OCI-LY1 (cell line): ENCODE data around the gene PTPN14.

Experiments
- CTCF ChIP-seq: fragments of 200-600 bp; sonication (generic), shearing (Covaris generic); IDR thresholded peaks from 2 replicates; pipeline ENCODE4 v1.5.1; 2017; ENCODE audit warnings: mild to moderate bottlenecking, antibody characterized with exemption, low read length, moderate library complexity, mixed read lengths
- EZH2 ChIP-seq: fragments of 200-600 bp; sonication (generic), shearing (Covaris generic); IDR thresholded peaks from 2 replicates; pipeline ENCODE4 v1.8.0; 2017; ENCODE audit warnings: borderline replicate concordance, mixed run types, mild to moderate bottlenecking, antibody characterized with exemption, low read length, moderate library complexity, mixed read lengths

DNA sequence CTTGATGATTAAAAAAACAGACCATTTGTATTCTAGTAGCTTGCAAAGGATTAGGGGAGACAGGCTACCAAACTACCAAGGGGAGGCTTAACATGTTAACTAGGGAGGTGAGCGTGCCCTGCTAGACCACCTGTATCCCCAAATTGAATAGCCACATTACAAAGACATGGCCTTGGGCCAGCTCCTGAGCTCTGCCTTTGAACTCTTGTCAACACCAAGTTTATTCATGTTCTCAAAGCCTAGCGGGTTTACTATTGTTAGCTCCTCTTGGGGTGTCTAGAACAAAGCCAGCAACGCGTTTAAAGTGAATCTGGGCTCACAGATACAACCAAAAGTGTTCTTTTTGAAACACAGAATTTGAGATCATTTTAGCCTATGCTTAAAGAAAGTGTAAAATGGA lies 234.1 kb downstream of the PTPN14 start:
- TF ChIP-seq CTCF (no peak), EZH2 (no peak)
